RWPE1 (cell line): ENCODE results near the gene KCTD5.
A peak's percentile ranks its signal among the peaks of the same experiment; 100 is the strongest.
"Not testable (repeated sequence)": the region's sequence is repeated elsewhere in the genome, so short reads cannot be mapped to it uniquely, and the experiment has no call there.

ENCODE experiments used
- CTCF ChIA-PET: fragments of 350-600 bp; sonication (Branson Sonifier 250); formaldehyde crosslinking; extraction: SDS; loops from one replicate; lab custom pipeline; 2021; lab: Yijun Ruan, JAX
- POLR2A ChIA-PET: fragments of 400-600 bp; formaldehyde crosslinking; extraction: SDS; loops from one replicate; lab custom pipeline; 2020; ENCODE audit warnings: antibody characterized with exemption; ENCODE audit not compliant: low non-redundant PET; lab: Yijun Ruan, JAX
- DNase-seq: peaks from one replicate; pipeline ENCODE4 v3.0.0; 2012; ENCODE audit warnings: low spot score
- H3K27ac ChIP-seq: fragments of 450-650 bp; 2 replicates; pipeline ENCODE4 v1.5.1; 2017
- TF ChIP-seq, protein P1 (sequence below): fragments of 450-650 bp; conservative IDR thresholded peaks from 2 replicates; pipeline ENCODE4 v1.5.1; 2017; ENCODE audit warnings: low read depth, mild to moderate bottlenecking

The KCTD5 gene

DNA sequence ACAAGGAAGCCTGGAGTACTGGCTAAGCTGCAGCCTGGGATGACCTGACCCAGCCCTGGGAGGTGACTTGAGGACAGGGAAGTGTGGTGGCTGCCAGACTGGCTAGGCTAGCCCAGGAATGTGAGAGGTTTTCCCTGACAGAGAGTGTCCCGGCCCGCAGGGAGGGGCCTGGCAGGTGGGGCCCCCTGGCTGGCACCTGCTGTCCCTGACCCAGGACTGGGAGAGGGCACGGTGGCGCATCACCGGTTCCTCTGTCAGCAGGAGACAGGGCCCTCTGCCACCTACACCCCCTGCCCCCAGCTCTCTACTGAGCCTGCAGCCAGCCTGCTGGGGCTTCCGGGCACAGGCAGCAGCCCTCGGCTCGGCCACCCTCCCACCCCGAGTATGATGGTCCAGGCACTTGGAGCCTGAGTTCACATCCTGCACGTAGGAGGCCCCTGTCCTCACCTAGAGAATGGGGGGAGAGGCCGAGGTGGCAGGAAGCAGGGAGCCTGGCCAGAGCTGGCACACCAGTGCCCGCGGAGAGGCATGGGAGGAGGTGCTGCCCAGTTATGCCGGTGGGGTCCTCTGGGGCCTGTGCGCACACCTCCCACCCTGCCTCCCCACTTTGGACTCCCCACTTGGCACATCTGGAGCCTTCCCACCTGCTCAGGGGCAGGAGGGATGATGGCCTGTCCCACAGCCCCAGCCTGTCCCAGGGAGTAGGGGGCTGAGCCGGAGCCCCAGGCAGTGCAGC lies 37.2 kb downstream of the KCTD5 start:
- CTCF ChIA-PET: interaction anchor here (0.5 to 1.2 kb wide), 5 partner anchors 69 to 348 kb away, joined by 3 to 4 read pairs (median 3); no protein-coding TSS in a partner anchor
- peak overlapping the region; percentile 90 for H3K27ac ChIP-seq
- DNase-seq: no peak
- POLR2A ChIA-PET: interaction anchor here (1.0 kb wide), 1 partner anchor 38 kb away, joined by 3 read pairs; no protein-coding TSS in a partner anchor
- TF ChIP-seq, protein P1, sequence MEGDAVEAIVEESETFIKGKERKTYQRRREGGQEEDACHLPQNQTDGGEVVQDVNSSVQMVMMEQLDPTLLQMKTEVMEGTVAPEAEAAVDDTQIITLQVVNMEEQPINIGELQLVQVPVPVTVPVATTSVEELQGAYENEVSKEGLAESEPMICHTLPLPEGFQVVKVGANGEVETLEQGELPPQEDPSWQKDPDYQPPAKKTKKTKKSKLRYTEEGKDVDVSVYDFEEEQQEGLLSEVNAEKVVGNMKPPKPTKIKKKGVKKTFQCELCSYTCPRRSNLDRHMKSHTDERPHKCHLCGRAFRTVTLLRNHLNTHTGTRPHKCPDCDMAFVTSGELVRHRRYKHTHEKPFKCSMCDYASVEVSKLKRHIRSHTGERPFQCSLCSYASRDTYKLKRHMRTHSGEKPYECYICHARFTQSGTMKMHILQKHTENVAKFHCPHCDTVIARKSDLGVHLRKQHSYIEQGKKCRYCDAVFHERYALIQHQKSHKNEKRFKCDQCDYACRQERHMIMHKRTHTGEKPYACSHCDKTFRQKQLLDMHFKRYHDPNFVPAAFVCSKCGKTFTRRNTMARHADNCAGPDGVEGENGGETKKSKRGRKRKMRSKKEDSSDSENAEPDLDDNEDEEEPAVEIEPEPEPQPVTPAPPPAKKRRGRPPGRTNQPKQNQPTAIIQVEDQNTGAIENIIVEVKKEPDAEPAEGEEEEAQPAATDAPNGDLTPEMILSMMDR: no peak

DNA sequence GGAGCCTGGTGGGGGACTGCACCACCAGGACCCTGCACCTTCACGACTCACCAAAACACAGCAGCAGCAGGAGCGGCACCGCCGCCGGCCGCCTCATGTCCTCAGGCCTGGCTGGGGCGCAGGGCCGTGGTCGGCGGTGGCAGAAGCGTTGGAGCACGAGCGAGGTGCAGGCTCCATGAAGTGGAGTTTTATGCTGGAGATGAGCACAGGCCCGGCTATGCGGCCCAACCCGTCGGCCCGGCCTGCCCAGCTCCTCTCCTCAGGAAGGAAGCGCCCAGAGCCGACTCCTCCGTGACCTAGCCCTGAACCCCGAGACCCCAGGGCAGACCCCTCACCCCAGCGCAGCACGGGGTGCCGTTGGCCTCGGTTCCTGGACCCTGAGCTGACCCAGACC lies 37.7 kb downstream of the KCTD5 start, which contains the start of gene PRSS27:
Gene PRSS27 (minus strand): TSS at position 161 of the 394 bp plus-strand sequence. CDS start 64 bp downstream, at position 97.
- no peak for DNase-seq
- POLR2A ChIA-PET: no interaction called here
- CTCF ChIA-PET: interaction anchor here (0.5 to 1.2 kb wide), 4 partner anchors 12 to 190 kb away, joined by 3 to 4 read pairs (median 4); no protein-coding TSS in a partner anchor
- H3K27ac ChIP-seq: peak within 1 kb of the TSS; percentile 90
- TF ChIP-seq, protein P1: no peak

DNA sequence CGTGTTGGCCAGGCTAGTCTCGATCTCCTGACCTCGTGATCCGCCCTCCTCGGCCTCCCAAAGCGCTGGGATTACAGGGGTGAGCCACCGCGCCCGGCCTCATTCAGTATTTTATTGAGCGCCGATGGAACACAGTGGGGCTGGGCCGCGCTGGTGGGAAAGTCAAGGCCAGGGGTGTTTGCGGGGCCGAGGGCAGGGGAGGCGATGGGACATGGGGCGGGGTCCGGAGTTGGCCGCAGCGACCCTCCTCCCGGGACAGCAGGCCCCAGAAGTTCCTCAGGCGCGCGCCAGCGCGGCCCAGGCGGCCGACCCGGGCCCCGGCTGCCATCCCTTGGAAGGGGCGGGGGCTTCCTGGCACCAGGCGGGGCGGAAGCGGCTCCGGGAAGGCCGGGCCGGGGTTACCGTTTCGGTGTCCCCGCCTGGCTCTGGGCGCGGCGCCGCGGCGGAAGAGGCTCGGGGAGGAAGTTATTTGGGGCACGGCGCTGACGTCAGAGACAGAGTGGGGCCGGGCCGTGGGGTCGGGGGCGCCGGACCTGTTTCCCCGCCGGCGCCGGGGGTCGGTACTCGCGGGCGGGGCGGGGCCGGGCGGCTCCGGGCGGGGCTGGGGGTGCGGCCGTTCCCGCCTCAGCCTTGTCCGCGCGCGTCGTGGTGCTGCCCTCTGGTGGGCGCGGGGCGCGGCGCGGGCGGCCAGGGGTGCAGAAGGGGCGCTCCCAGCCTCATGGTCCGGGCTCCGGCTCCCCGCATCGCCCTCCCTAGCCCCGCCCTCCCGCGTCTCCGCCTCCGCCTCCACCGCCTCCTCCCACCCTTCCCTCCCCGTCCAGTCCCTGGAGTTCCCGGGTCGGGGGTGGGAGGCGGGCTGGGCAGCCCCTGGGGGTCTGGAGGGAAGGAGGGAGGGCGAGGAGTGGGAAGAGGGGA lies 38.7 kb downstream of the KCTD5 start:
- TF ChIP-seq, protein P1: peak; percentile 82
- ChIA-PET POLR2A (interaction anchor here (0.5 kb wide), 1 partner anchor 39 kb away, joined by 4 read pairs; the partner anchor contains the start of gene KCTD5), CTCF (interaction anchor here (0.7 kb wide), 1 partner anchor 13 kb away, joined by 4 read pairs; no protein-coding TSS in a partner anchor)
- H3K27ac ChIP-seq: peak overlapping the region; percentile 90
- peak; percentile 84 for DNase-seq

DNA sequence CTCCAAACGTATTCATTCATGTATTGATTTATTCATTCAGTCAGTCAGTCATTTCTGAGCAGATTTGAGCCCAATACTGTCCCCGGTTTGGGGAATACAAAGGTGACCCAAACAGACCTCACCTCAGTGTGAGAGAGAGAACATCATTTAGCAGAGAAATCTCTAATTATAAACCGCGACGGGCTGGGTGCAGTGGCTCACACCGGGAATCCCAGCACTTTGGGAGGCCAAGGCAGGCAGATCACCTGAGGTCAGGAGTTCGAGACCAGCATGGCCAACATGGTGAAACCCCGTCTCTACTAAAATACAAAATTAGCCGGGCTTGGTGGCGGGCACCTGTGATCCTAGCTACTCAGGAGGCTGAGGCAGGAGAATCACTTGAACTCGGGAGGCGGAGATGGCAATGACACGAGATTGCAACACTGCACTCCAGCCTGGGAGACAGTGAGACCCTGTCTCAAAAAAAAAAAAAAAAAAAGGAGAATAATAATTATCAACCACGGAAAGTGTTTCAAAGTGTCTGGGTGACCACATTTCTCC lies 39.4 kb downstream of the KCTD5 start:
- DNase-seq, CTCF ChIA-PET: not testable (repeated sequence)
- POLR2A ChIA-PET: interaction anchor here (0.5 kb wide), 1 partner anchor 40 kb away, joined by 4 read pairs; the partner anchor contains the start of gene KCTD5
- H3K27ac ChIP-seq: peak overlapping the region; percentile 90

DNA sequence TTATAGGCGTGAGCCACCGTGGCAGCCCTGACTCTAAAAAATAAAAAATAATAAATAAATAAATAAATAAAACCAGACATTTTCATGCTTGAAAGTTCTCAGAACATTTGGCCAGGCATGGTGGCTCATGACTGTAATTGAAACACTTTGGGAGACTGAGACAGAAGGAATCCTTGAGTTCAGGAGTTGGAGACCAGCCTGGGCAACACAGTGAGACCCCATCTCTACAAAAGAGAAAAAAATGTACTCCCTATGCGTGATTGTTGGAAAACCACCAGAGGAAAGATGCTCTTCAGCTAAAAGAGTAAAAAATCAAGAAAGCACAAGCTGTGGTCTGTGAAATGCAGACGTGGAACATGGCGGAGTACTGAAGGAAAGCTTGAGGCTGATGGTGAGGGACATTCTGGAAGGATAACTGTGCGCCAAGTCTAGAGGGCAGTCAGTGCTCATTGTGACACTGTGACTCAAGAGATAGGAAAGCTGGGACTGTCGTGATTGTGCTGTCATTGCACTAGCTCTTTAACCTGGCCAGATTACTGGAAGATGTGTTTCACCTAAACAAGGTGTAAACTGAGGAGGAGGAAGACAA lies 41.9 kb downstream of the KCTD5 start:
- CTCF ChIA-PET: no interaction called here
- POLR2A ChIA-PET: no interaction called here
- TF ChIP-seq, protein P1: no peak
- DNase-seq: no peak
- no peak overlapping the region for H3K27ac ChIP-seq

DNA sequence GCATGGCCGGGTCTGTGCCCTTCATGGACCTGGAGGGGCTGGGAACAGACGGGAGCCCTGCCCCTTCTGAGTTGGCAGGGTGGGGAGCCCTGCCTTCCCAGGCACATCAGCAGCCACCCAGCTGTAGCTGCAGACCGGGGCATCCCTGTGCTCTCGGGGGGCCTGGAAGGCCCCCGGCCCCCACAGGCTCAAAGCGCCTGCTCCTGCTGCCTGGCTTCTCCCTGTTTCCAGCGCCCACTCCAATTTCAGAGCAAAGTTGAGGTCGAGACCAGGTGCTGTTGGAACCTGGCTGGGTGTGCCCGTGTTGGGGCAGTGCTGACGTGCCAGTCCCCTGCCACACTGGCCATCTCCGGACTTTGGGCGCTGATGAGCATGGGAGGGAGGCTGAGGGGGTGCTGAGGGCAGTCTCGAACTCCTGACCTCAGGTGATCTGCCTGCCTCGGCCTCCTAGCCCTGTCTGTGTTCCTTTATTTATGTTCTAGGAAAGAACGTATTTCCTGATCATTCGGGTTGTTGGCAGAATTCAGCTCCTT lies 42.6 kb downstream of the KCTD5 start:
- TF ChIP-seq, protein P1: no peak
- no peak overlapping the region for H3K27ac ChIP-seq
- CTCF ChIA-PET: interaction anchor here (0.6 kb wide), 1 partner anchor 12 kb away, joined by 3 read pairs; no protein-coding TSS in a partner anchor
- POLR2A ChIA-PET: no interaction called here
- no peak for DNase-seq
